Measurements from ENCODE around the gene CREG1.
A peak's percentile ranks its signal among the peaks of the same experiment; 100 is the strongest.

Gene CREG1

GRCh38 chr1:167582722-167583121, 29.2 kb upstream of the CREG1 start:
- H3K56ac ChIP-seq (ENCODE audit: low read length), result no peak overlapping the region
- H3K36me3 ChIP-seq (ENCODE audit: control insufficient read depth, insufficient read depth, low read length), result no peaks in the 10 kb centered on the region
- no peak overlapping the region for H2AK5ac ChIP-seq (ENCODE audit: low read length)
- no peak overlapping the region for H3K27ac ChIP-seq (ENCODE audit: low read depth, low read length)
- H4K5ac ChIP-seq (ENCODE audit: low read length), result no peak overlapping the region
- no peak overlapping the region for H2BK5ac ChIP-seq (ENCODE audit: low read length)
- H2BK120ac ChIP-seq (ENCODE audit: low read depth, low read length), result no peak overlapping the region
- no peak overlapping the region for H3K4me2 ChIP-seq (ENCODE audit: low read length)
- no peak for DNase-seq
- no peak overlapping the region for H3K4ac ChIP-seq (ENCODE audit: low read depth, low read length)
- no peaks in the 10 kb centered on the region for H3K27me3 ChIP-seq (ENCODE audit: insufficient read depth, low read length, poor library complexity)
- no peaks in the 10 kb centered on the region for H3K79me2 ChIP-seq (ENCODE audit: control insufficient read depth, insufficient read depth, low read length)
- H3K4me1 ChIP-seq (ENCODE audit: control insufficient read depth, low read depth, low read length), result no peaks in the 10 kb centered on the region
- no peak overlapping the region for H3K23ac ChIP-seq (ENCODE audit: low read length)
- H3K9ac ChIP-seq (ENCODE audit: low read length), result no peak overlapping the region
- no peak overlapping the region for H3K4me3 ChIP-seq (ENCODE audit: low read length)
- no peak overlapping the region for H3K18ac ChIP-seq (ENCODE audit: low read length)
- H4K8ac ChIP-seq (ENCODE audit: low read depth, low read length), result no peak overlapping the region
- WGBS (ENCODE audit: extremely low coverage, insufficient coverage, low lambda C conversion rate), result no CpG with 5 or more reads among the region's 4 CpGs
- H3K79me1 ChIP-seq (ENCODE audit: low read length), result no peaks in the 10 kb centered on the region
- H2BK15ac ChIP-seq (replicated peaks; ENCODE audit: low read depth), result no peak overlapping the region

GRCh38 chr1:167582064-167582463, 28.5 kb upstream of the CREG1 start:
- no peak overlapping the region for H2AK5ac ChIP-seq (ENCODE audit: low read length)
- H3K79me1 ChIP-seq (ENCODE audit: low read length), result no peaks in the 10 kb centered on the region
- H3K23ac ChIP-seq (ENCODE audit: low read length), result no peak overlapping the region
- H3K9ac ChIP-seq (ENCODE audit: low read length), result no peak overlapping the region
- H3K27me3 ChIP-seq (ENCODE audit: insufficient read depth, low read length, poor library complexity), result no peaks in the 10 kb centered on the region
- H3K4me2 ChIP-seq (ENCODE audit: low read length), result no peak overlapping the region
- H2BK15ac ChIP-seq (replicated peaks; ENCODE audit: low read depth), result no peak overlapping the region
- no peaks in the 10 kb centered on the region for H3K4me1 ChIP-seq (ENCODE audit: control insufficient read depth, low read depth, low read length)
- no peak overlapping the region for H3K56ac ChIP-seq (ENCODE audit: low read length)
- H2BK120ac ChIP-seq (ENCODE audit: low read depth, low read length), result no peak overlapping the region
- no CpG with 5 or more reads among the region's 1 CpG for WGBS (ENCODE audit: extremely low coverage, insufficient coverage, low lambda C conversion rate)
- no peak overlapping the region for H4K5ac ChIP-seq (ENCODE audit: low read length)
- no peak for DNase-seq
- no peak overlapping the region for H3K4me3 ChIP-seq (ENCODE audit: low read length)
- H2BK5ac ChIP-seq (ENCODE audit: low read length), result no peak overlapping the region
- no peak overlapping the region for H3K18ac ChIP-seq (ENCODE audit: low read length)
- H3K27ac ChIP-seq (ENCODE audit: low read depth, low read length), result no peak overlapping the region
- no peaks in the 10 kb centered on the region for H3K36me3 ChIP-seq (ENCODE audit: control insufficient read depth, insufficient read depth, low read length)
- H4K8ac ChIP-seq (ENCODE audit: low read depth, low read length), result no peak overlapping the region
- H3K4ac ChIP-seq (ENCODE audit: low read depth, low read length), result no peak overlapping the region
- no peaks in the 10 kb centered on the region for H3K79me2 ChIP-seq (ENCODE audit: control insufficient read depth, insufficient read depth, low read length)

- Histone ChIP-seq H3K56ac (ENCODE audit: low read length) (no peak overlapping the region), H3K79me1 (ENCODE audit: low read length) (no peaks in the 10 kb centered on the region), H2BK120ac (ENCODE audit: low read depth, low read length) (no peak overlapping the region), H3K36me3 (ENCODE audit: control insufficient read depth, insufficient read depth, low read length) (no peaks in the 10 kb centered on the region), H4K5ac (ENCODE audit: low read length) (no peak overlapping the region), H2BK15ac (replicated peaks; ENCODE audit: low read depth) (no peak overlapping the region), H3K4me1 (ENCODE audit: control insufficient read depth, low read depth, low read length) (no peaks in the 10 kb centered on the region), H3K4me3 (ENCODE audit: low read length) (no peak overlapping the region), H3K23ac (ENCODE audit: low read length) (no peak overlapping the region), H3K18ac (ENCODE audit: low read length) (no peak overlapping the region), H3K9ac (ENCODE audit: low read length) (no peak overlapping the region), H3K4ac (ENCODE audit: low read depth, low read length) (no peak overlapping the region), H3K4me2 (ENCODE audit: low read length) (no peak overlapping the region), H3K27me3 (ENCODE audit: insufficient read depth, low read length, poor library complexity) (no peaks in the 10 kb centered on the region), H2AK5ac (ENCODE audit: low read length) (no peak overlapping the region), H2BK5ac (ENCODE audit: low read length) (no peak overlapping the region), H3K79me2 (ENCODE audit: control insufficient read depth, insufficient read depth, low read length) (no peaks in the 10 kb centered on the region), H4K8ac (ENCODE audit: low read depth, low read length) (no peak overlapping the region), H3K27ac (ENCODE audit: low read depth, low read length) (no peak overlapping the region)
- DNase-seq, result no peak
- WGBS (ENCODE audit: extremely low coverage, insufficient coverage, low lambda C conversion rate), result no CpG with 5 or more reads among the region's 4 CpGs
Observed at GRCh38 chr1:167579986-167580385, 26.4 kb upstream of the CREG1 start.

- no peak overlapping the region for H3K4me3 ChIP-seq (ENCODE audit: low read length)
- WGBS (ENCODE audit: extremely low coverage, insufficient coverage, low lambda C conversion rate), result no CpG with 5 or more reads among the region's 2 CpGs
- H3K4me1 ChIP-seq (ENCODE audit: control insufficient read depth, low read depth, low read length), result no peaks in the 10 kb centered on the region
- no peaks in the 10 kb centered on the region for H3K79me2 ChIP-seq (ENCODE audit: control insufficient read depth, insufficient read depth, low read length)
- no peak overlapping the region for H2BK5ac ChIP-seq (ENCODE audit: low read length)
- no peak overlapping the region for H3K27ac ChIP-seq (ENCODE audit: low read depth, low read length)
- H3K23ac ChIP-seq (ENCODE audit: low read length), result no peak overlapping the region
- H3K4ac ChIP-seq (ENCODE audit: low read depth, low read length), result no peak overlapping the region
- H3K9ac ChIP-seq (ENCODE audit: low read length), result no peak overlapping the region
- no peak overlapping the region for H2BK120ac ChIP-seq (ENCODE audit: low read depth, low read length)
- H4K5ac ChIP-seq (ENCODE audit: low read length), result no peak overlapping the region
- no peak overlapping the region for H3K18ac ChIP-seq (ENCODE audit: low read length)
- DNase-seq, result peak; percentile 75
- H3K36me3 ChIP-seq (ENCODE audit: control insufficient read depth, insufficient read depth, low read length), result no peaks in the 10 kb centered on the region
- no peak overlapping the region for H4K8ac ChIP-seq (ENCODE audit: low read depth, low read length)
- no peak overlapping the region for H2BK15ac ChIP-seq (replicated peaks; ENCODE audit: low read depth)
- no peaks in the 10 kb centered on the region for H3K27me3 ChIP-seq (ENCODE audit: insufficient read depth, low read length, poor library complexity)
- H3K79me1 ChIP-seq (ENCODE audit: low read length), result no peaks in the 10 kb centered on the region
- no peak overlapping the region for H3K56ac ChIP-seq (ENCODE audit: low read length)
- H2AK5ac ChIP-seq (ENCODE audit: low read length), result no peak overlapping the region
- H3K4me2 ChIP-seq (ENCODE audit: low read length), result no peak overlapping the region
Observed at GRCh38 chr1:167578939-167579521, 25.5 kb upstream of the CREG1 start.

GRCh38 chr1:167575649-167576048, 22.1 kb upstream of the CREG1 start:
- no peak overlapping the region for H3K23ac ChIP-seq (ENCODE audit: low read length)
- H3K36me3 ChIP-seq (ENCODE audit: control insufficient read depth, insufficient read depth, low read length), result no peaks in the 10 kb centered on the region
- no peak overlapping the region for H3K4me2 ChIP-seq (ENCODE audit: low read length)
- H2BK5ac ChIP-seq (ENCODE audit: low read length), result no peak overlapping the region
- no peak overlapping the region for H3K18ac ChIP-seq (ENCODE audit: low read length)
- H3K27me3 ChIP-seq (ENCODE audit: insufficient read depth, low read length, poor library complexity), result no peaks in the 10 kb centered on the region
- no peak overlapping the region for H3K4ac ChIP-seq (ENCODE audit: low read depth, low read length)
- no peak overlapping the region for H3K4me3 ChIP-seq (ENCODE audit: low read length)
- no CpG with 5 or more reads among the region's 13 CpGs for WGBS (ENCODE audit: extremely low coverage, insufficient coverage, low lambda C conversion rate)
- H3K79me2 ChIP-seq (ENCODE audit: control insufficient read depth, insufficient read depth, low read length), result no peaks in the 10 kb centered on the region
- H2BK15ac ChIP-seq (replicated peaks; ENCODE audit: low read depth), result no peak overlapping the region
- no peaks in the 10 kb centered on the region for H3K4me1 ChIP-seq (ENCODE audit: control insufficient read depth, low read depth, low read length)
- H4K8ac ChIP-seq (ENCODE audit: low read depth, low read length), result no peak overlapping the region
- H3K56ac ChIP-seq (ENCODE audit: low read length), result no peak overlapping the region
- H3K9ac ChIP-seq (ENCODE audit: low read length), result no peak overlapping the region
- no peak overlapping the region for H2AK5ac ChIP-seq (ENCODE audit: low read length)
- H4K5ac ChIP-seq (ENCODE audit: low read length), result no peak overlapping the region
- no peak overlapping the region for H2BK120ac ChIP-seq (ENCODE audit: low read depth, low read length)
- H3K27ac ChIP-seq (ENCODE audit: low read depth, low read length), result no peak overlapping the region
- no peak for DNase-seq
- no peaks in the 10 kb centered on the region for H3K79me1 ChIP-seq (ENCODE audit: low read length)

- Histone ChIP-seq H2AK5ac (ENCODE audit: low read length) (no peak overlapping the region), H3K4me1 (ENCODE audit: control insufficient read depth, low read depth, low read length) (no peaks in the 10 kb centered on the region), H2BK120ac (ENCODE audit: low read depth, low read length) (no peak overlapping the region), H3K4me3 (ENCODE audit: low read length) (no peak overlapping the region), H3K27ac (ENCODE audit: low read depth, low read length) (no peak overlapping the region), H2BK5ac (ENCODE audit: low read length) (no peak overlapping the region), H4K8ac (ENCODE audit: low read depth, low read length) (no peak overlapping the region), H3K4me2 (ENCODE audit: low read length) (no peak overlapping the region), H4K5ac (ENCODE audit: low read length) (no peak overlapping the region), H3K18ac (ENCODE audit: low read length) (no peak overlapping the region), H3K23ac (ENCODE audit: low read length) (no peak overlapping the region), H3K36me3 (ENCODE audit: control insufficient read depth, insufficient read depth, low read length) (no peaks in the 10 kb centered on the region), H3K4ac (ENCODE audit: low read depth, low read length) (no peak overlapping the region), H3K27me3 (ENCODE audit: insufficient read depth, low read length, poor library complexity) (no peaks in the 10 kb centered on the region), H3K56ac (ENCODE audit: low read length) (no peak overlapping the region), H3K9ac (ENCODE audit: low read length) (no peak overlapping the region), H3K79me2 (ENCODE audit: control insufficient read depth, insufficient read depth, low read length) (no peaks in the 10 kb centered on the region), H2BK15ac (replicated peaks; ENCODE audit: low read depth) (no peak overlapping the region), H3K79me1 (ENCODE audit: low read length) (no peaks in the 10 kb centered on the region)
- no peak for DNase-seq
- no CpG with 5 or more reads among the region's 2 CpGs for WGBS (ENCODE audit: extremely low coverage, insufficient coverage, low lambda C conversion rate)
Observed at GRCh38 chr1:167573035-167573434, 19.5 kb upstream of the CREG1 start.
